ENCODE measurements around the gene ATP5IF1.

GRCh38 chr1:28213315-28213714, 22.6 kb upstream of the ATP5IF1 start:
- TF ChIP-seq EZH2 (IDR thresholded peaks at IDR 0.05) (no peak), RAD21 (IDR thresholded peaks at IDR 0.05; ENCODE audit: low read depth) (no peak), JUND (IDR thresholded peaks at IDR 0.05) (no peak), ZBTB33 (IDR thresholded peaks at IDR 0.05; ENCODE audit: extremely low read depth, insufficient replicate concordance, low read length) (no peak), CTCF (IDR thresholded peaks at IDR 0.05 in 2 of 3, conservative IDR thresholded peaks at IDR 0.05 in 1 of 3; ENCODE audit: borderline replicate concordance in 1 of 3, insufficient read depth in 1 of 3, low read depth in 2 of 3, low read length in 2 of 3) (no peak), POLR2A (IDR thresholded peaks at IDR 0.05; ENCODE audit: borderline replicate concordance, extremely low read depth, insufficient read depth, insufficient read length) (no peak), YY1 (IDR thresholded peaks at IDR 0.05; ENCODE audit: extremely low read depth, insufficient replicate concordance, low read depth, low read length) (no peak), EGR1 (IDR thresholded peaks at IDR 0.05; ENCODE audit: low read depth) (no peak), SIN3A (IDR thresholded peaks at IDR 0.05; ENCODE audit: low read depth) (no peak)
- TF ChIP-seq, protein P1, sequence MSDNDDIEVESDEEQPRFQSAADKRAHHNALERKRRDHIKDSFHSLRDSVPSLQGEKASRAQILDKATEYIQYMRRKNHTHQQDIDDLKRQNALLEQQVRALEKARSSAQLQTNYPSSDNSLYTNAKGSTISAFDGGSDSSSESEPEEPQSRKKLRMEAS (IDR thresholded peaks at IDR 0.05), result no peak
- TF ChIP-seq, protein P2, sequence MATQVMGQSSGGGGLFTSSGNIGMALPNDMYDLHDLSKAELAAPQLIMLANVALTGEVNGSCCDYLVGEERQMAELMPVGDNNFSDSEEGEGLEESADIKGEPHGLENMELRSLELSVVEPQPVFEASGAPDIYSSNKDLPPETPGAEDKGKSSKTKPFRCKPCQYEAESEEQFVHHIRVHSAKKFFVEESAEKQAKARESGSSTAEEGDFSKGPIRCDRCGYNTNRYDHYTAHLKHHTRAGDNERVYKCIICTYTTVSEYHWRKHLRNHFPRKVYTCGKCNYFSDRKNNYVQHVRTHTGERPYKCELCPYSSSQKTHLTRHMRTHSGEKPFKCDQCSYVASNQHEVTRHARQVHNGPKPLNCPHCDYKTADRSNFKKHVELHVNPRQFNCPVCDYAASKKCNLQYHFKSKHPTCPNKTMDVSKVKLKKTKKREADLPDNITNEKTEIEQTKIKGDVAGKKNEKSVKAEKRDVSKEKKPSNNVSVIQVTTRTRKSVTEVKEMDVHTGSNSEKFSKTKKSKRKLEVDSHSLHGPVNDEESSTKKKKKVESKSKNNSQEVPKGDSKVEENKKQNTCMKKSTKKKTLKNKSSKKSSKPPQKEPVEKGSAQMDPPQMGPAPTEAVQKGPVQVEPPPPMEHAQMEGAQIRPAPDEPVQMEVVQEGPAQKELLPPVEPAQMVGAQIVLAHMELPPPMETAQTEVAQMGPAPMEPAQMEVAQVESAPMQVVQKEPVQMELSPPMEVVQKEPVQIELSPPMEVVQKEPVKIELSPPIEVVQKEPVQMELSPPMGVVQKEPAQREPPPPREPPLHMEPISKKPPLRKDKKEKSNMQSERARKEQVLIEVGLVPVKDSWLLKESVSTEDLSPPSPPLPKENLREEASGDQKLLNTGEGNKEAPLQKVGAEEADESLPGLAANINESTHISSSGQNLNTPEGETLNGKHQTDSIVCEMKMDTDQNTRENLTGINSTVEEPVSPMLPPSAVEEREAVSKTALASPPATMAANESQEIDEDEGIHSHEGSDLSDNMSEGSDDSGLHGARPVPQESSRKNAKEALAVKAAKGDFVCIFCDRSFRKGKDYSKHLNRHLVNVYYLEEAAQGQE (IDR thresholded peaks at IDR 0.05; ENCODE audit: low read depth), result no peak
